ENCODE data around the gene GABRD. TPM values are rescaled to one million over a fixed set of nuclear protein-coding genes. Genes with fewer than 3 reads are reported as not detected.

GABRD gene
- total RNA-seq, 1 donor from 2014 or later = not detected

- TF ChIP-seq, protein P1, sequence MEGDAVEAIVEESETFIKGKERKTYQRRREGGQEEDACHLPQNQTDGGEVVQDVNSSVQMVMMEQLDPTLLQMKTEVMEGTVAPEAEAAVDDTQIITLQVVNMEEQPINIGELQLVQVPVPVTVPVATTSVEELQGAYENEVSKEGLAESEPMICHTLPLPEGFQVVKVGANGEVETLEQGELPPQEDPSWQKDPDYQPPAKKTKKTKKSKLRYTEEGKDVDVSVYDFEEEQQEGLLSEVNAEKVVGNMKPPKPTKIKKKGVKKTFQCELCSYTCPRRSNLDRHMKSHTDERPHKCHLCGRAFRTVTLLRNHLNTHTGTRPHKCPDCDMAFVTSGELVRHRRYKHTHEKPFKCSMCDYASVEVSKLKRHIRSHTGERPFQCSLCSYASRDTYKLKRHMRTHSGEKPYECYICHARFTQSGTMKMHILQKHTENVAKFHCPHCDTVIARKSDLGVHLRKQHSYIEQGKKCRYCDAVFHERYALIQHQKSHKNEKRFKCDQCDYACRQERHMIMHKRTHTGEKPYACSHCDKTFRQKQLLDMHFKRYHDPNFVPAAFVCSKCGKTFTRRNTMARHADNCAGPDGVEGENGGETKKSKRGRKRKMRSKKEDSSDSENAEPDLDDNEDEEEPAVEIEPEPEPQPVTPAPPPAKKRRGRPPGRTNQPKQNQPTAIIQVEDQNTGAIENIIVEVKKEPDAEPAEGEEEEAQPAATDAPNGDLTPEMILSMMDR (IDR thresholded peaks at IDR 0.05) = no peak
- peaks cover 3% of the 10 kb centered on the region for H3K4me1 Mint-ChIP-seq (ENCODE audit: low read depth)
- H3K27ac Mint-ChIP-seq (ENCODE audit: unreplicated experiment) = no peak within 1 kb of the TSS
- peak; percentile 68 for DNase-seq (ENCODE audit: low spot score)
- peak within 1 kb of the TSS; percentile 35 for H3K4me3 Mint-ChIP-seq (ENCODE audit: unreplicated experiment)
- no peaks in the 10 kb centered on the region for H3K36me3 Mint-ChIP-seq (ENCODE audit: low read depth)
- peaks cover 29% of the 10 kb centered on the region for H3K27me3 Mint-ChIP-seq (ENCODE audit: low read depth)
- H3K9me3 Mint-ChIP-seq (ENCODE audit: low read depth) = no peaks in the 10 kb centered on the region
These were observed 15.5 kb upstream of the GABRD start, which contains the start of gene CFAP74 for GRCh38 chr1:2003541-2004131. Gene CFAP74, minus strand, starts transcription at chr1:2003786. Its CDS starts 12,830 bp downstream, at chr1:1990956.

DNA sequence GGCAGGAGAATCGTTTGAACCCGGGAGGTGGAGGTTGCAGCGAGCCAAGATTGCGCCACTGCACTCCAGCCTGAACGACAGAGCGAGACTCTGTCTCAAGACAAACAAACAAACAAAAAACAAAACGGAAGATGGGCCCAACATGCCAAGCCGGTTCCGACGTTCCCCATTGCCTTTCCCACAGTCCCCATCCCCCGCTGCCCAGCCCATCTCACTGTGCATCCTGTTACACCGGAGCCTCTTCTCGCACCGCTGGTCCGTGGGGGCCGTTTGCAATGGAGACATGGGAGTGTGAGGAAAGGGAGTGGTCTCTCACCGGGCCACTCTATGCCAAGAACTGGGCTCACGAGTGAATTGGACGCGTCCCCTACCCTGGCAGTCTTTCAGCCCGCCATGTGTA is 14.3 kb upstream of the GABRD start:
- no peaks in the 10 kb centered on the region for H3K9me3 Mint-ChIP-seq (ENCODE audit: low read depth)
- H3K27ac Mint-ChIP-seq (ENCODE audit: unreplicated experiment) = no peak overlapping the region
- peak; percentile 72 for DNase-seq (ENCODE audit: low spot score)
- H3K36me3 Mint-ChIP-seq (ENCODE audit: low read depth) = no peaks in the 10 kb centered on the region
- H3K4me3 Mint-ChIP-seq (ENCODE audit: unreplicated experiment) = no peak overlapping the region
- peaks cover 3% of the 10 kb centered on the region for H3K4me1 Mint-ChIP-seq (ENCODE audit: low read depth)
- TF ChIP-seq, protein P1 (IDR thresholded peaks at IDR 0.05) = no peak
- H3K27me3 Mint-ChIP-seq (ENCODE audit: low read depth) = peaks cover 37% of the 10 kb centered on the region

DNA sequence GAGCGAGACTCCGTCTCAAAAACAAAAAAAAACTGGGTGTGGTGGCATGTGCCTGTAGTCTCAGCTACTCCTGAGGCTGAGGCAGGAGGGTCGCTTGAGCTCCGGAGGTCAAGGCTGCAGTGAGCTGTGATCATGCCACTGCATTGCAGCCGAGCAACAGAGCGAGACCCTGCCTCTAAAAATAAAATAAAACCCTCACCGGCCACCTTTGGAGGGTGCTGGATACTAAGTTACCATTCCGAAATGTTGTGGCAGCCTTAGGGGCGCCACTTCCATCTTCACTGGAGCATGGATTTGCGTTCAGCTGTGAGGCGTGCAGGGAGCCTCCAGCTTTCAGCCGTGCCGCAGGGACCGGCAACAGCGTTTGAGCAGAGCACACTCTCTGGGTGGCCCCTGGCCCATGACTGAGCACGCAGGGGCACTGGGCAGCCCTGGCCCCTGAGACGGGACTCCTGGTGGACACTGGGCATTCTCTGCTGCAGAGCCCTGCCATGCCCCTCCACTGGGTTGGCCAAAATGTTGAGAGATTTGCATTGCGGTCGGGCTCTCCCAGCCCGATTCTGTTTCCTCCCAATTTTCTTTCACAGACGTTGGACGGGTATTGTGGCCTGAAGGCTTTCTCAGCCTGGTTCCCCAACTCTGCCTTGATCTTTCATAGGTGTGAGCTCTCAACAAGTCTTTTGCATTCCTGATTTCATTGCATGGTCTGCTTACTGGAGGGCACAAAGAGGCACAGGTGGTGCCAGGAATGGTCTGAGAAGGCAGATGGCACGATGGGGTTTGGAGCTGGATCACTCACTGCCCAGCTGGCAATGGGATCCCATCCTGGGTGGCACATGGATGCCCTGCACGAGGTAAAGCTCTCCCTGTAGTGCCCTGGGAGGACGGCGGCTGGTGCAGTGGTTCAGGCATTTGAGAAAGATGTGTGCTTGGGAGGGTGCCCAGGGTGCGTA is 9.8 kb upstream of the GABRD start:
- Mint-ChIP-seq H3K36me3 (ENCODE audit: low read depth) (no peaks in the 10 kb centered on the region), H3K4me3 (ENCODE audit: unreplicated experiment) (no peak overlapping the region), H3K27me3 (ENCODE audit: low read depth) (peaks cover 58% of the 10 kb centered on the region), H3K27ac (ENCODE audit: unreplicated experiment) (no peak overlapping the region), H3K4me1 (ENCODE audit: low read depth) (no peaks in the 10 kb centered on the region), H3K9me3 (ENCODE audit: low read depth) (no peaks in the 10 kb centered on the region)
- DNase-seq (ENCODE audit: low spot score) = peak; percentile 74
- TF ChIP-seq, protein P1 (IDR thresholded peaks at IDR 0.05) = no peak

- peak; percentile 67 for DNase-seq (ENCODE audit: low spot score)
- TF ChIP-seq, protein P1 (IDR thresholded peaks at IDR 0.05) = no peak
- Mint-ChIP-seq H3K36me3 (ENCODE audit: low read depth) (peaks cover 2% of the 10 kb centered on the region), H3K27ac (ENCODE audit: unreplicated experiment) (no peak overlapping the region), H3K4me1 (ENCODE audit: low read depth) (peaks cover 3% of the 10 kb centered on the region), H3K9me3 (ENCODE audit: low read depth) (no peaks in the 10 kb centered on the region), H3K4me3 (ENCODE audit: unreplicated experiment) (no peak overlapping the region), H3K27me3 (ENCODE audit: low read depth) (peaks cover 65% of the 10 kb centered on the region)
These were observed 5.0 kb upstream of the GABRD start for GRCh38 chr1:2014181-2014580.
